Left lung (tissue), 10 donors: ENCODE results near the gene SLC27A2. TPM values are rescaled to one million over a fixed set of nuclear protein-coding genes. Genes with fewer than 3 reads are reported as not detected.
"Not testable (repeated sequence)": the region's sequence is repeated elsewhere in the genome, so short reads cannot be mapped to it uniquely, and the experiment has no call there.

ENCODE experiments used
- ATAC-seq: fragments of 200-7000 bp; cut with Tn5 transposase; one replicate; pipeline ENCODE4 v1.9.1; 2020; ENCODE audit warnings: moderate library complexity
- DNase-seq, 4 donors: peaks; one replicate each; pipeline ENCODE4 v3.0.0-alpha.2; 2013 to 2020
- H3K27ac ChIP-seq, 2 donors: fragments of 200-600 bp; sonication (generic) in 1 of 2; one replicate each; pipeline versions ENCODE4 v1.5.0 to v1.8.0; 2020 to 2021
- H3K27me3 ChIP-seq, 2 donors: fragments of 200-600 bp; sonication (generic) in 1 of 2; one replicate each; pipeline versions ENCODE4 v1.5.0 to v1.8.0; 2020 to 2021
- H3K36me3 ChIP-seq, 2 donors: fragments of 200-600 bp; sonication (generic) in 1 of 2; one replicate each; pipeline versions ENCODE4 v1.5.0 to v1.8.0; 2020 to 2021
- H3K4me1 ChIP-seq, 2 donors: fragments of 200-600 bp; one replicate each; pipeline ENCODE4 v1.8.0; 2021
- H3K4me3 ChIP-seq, 2 donors: fragments of 200-600 bp; sonication (generic) in 1 of 2; one replicate each; pipeline versions ENCODE4 v1.5.0 to v1.8.0; 2020 to 2021; ENCODE audit warnings: mild to moderate bottlenecking in 1 of 2
- H3K9me3 ChIP-seq, 2 donors: fragments of 200-600 bp; sonication (generic) in 1 of 2; one replicate each; pipeline versions ENCODE4 v1.5.0 to v1.8.0; 2020 to 2021
- intact Hi-C, 2 donors: fragments of 100-400 bp; cut with DNase I; formaldehyde crosslinking; loops; one replicate each; pipeline versions ENCODE4 v1.11.2 to v1.14.2; 2022
- polyA plus RNA-seq, 6 donors: library from polyadenylated mRNA; unstranded; fragments of 120-200 nt; gene quantifications; one replicate each; pipeline ENCODE4 v1.2.1, GENCODE V29; 2013; ENCODE audit not compliant: insufficient read length in 6 of 6
- total RNA-seq, 2 donors: library from RNA; stranded (reverse); fragmentation: NEBNext Ultra II Directional; extraction: Animal tissue kit (Norgen Biotek cat#: 25700); gene quantifications; one replicate each; pipeline ENCODE4 v1.2.1, GENCODE V29; 2021
- TF ChIP-seq, protein P1 (sequence below), 2 donors: fragments of 200-600 bp; sonication (generic) in 1 of 2; IDR thresholded peaks; one replicate each; pipeline versions ENCODE4 v1.5.0 to v1.8.0; 2021; ENCODE audit warnings: antibody characterized with exemption in 2 of 2
- donor health status: DM: no; HTN: yes; CAD: no.
- donor health status: DM: no; HTN: no; CAD: no.

The SLC27A2 gene
- total and polyA plus RNA-seq, 8 donors, result 2.0 to 11.3 (median 5.4) TPM

DNA sequence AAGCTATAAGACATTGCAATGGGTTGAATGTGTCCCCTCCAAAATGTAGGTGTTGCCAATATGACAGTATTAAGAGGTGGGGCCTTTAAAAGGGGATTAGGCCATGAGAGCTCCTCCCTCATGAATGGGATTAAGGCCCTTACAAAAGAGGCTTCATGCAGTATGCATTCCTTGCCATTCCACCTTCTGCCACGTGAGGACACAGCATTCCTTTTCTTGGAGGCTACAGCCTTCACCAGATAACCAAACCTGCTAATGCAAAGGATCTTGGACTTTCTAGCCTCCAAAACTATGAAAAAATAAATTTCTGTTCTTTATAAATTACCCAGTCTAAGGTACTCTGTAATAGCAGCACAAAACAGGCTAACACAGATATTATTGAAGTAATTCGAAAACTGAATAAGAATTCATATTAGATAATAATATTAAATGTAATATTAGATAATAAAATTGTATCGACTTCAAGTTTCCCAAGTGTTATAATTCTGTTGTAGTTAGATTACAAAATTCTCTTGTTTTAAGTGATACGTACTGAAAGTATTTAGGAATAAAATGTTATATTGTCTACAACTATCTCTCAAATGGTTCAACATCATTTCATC, 33.5 kb upstream of the SLC27A2 start:
- H3K9me3 ChIP-seq, result no peaks in the 10 kb centered on the region
- H3K4me1 ChIP-seq, result peaks cover 0 to 14% of the 10 kb centered on the region in 2 donors
- intact Hi-C loops, result loop anchor here in 1 of 2 donors (10.0 kb wide), 1 partner anchor 1284 kb away; no protein-coding TSS in a partner anchor
- no peaks in the 10 kb centered on the region for H3K27me3 ChIP-seq
- peak; percentile 58 for ATAC-seq
- no peaks in the 10 kb centered on the region for H3K36me3 ChIP-seq
- no peak overlapping the region for H3K4me3 ChIP-seq
- H3K27ac ChIP-seq, result no peak overlapping the region
- peak in 1 of 4 donors; percentile 20 for DNase-seq
- TF ChIP-seq, protein P1, sequence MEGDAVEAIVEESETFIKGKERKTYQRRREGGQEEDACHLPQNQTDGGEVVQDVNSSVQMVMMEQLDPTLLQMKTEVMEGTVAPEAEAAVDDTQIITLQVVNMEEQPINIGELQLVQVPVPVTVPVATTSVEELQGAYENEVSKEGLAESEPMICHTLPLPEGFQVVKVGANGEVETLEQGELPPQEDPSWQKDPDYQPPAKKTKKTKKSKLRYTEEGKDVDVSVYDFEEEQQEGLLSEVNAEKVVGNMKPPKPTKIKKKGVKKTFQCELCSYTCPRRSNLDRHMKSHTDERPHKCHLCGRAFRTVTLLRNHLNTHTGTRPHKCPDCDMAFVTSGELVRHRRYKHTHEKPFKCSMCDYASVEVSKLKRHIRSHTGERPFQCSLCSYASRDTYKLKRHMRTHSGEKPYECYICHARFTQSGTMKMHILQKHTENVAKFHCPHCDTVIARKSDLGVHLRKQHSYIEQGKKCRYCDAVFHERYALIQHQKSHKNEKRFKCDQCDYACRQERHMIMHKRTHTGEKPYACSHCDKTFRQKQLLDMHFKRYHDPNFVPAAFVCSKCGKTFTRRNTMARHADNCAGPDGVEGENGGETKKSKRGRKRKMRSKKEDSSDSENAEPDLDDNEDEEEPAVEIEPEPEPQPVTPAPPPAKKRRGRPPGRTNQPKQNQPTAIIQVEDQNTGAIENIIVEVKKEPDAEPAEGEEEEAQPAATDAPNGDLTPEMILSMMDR (IDR thresholded peaks at IDR 0.05), result no peak

DNA sequence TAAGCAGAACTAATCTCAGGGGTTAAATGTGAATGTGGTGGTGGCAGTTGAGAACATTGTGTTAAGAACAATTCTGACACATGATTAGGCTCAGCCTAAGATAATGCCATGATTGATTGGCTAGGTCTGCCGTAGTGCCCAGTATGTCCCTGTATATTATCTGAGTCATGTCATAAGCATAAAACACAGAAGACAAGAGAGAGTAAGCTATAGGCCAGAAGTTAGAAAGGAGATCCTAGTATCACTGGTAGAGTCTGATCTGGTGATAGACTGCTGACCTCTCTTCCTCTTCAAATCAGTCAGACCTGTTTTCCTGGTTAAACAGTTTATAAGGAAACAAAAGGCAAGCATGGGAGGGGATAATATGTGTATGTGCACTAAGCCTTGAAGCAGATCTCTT, 32.9 kb upstream of the SLC27A2 start:
- DNase-seq, result no peak
- Histone ChIP-seq H3K9me3 (no peaks in the 10 kb centered on the region), H3K27me3 (no peaks in the 10 kb centered on the region), H3K27ac (no peak overlapping the region), H3K4me1 (peaks cover 0 to 11% of the 10 kb centered on the region in 2 donors), H3K36me3 (no peaks in the 10 kb centered on the region), H3K4me3 (no peak overlapping the region)
- intact Hi-C loops, result loop anchor here in 1 of 2 donors (10.0 kb wide), 1 partner anchor 1284 kb away; no protein-coding TSS in a partner anchor
- no peak for ATAC-seq
- TF ChIP-seq, protein P1 (IDR thresholded peaks at IDR 0.05), result no peak

DNA sequence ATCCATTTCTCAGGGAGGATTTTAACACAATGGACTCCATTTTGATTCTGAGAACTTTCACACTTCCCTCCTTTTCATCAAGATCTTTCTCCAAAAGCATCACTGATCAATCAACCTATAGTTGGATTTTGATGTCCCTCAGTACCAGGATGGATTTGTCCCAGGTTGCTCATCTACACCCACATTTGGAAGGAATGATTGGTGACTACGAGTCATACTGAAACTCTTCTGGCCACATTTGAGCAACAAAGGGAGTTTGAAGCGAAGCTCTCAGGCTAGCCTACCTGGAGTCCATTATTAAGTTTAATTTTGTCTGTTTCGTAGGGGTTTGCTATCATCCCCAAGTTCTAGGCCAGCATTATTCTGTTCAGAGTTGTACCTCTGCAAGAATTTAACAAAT, 31.6 kb upstream of the SLC27A2 start:
- Histone ChIP-seq H3K4me3 (no peak overlapping the region), H3K27ac (no peak overlapping the region), H3K27me3 (no peaks in the 10 kb centered on the region), H3K9me3 (peaks cover 0 to 3% of the 10 kb centered on the region in 2 donors), H3K36me3 (no peaks in the 10 kb centered on the region), H3K4me1 (peaks cover 0 to under 1% of the 10 kb centered on the region in 2 donors)
- intact Hi-C loops, result no loop called here
- DNase-seq (no peak), ATAC-seq (no peak)
- TF ChIP-seq, protein P1 (IDR thresholded peaks at IDR 0.05), result no peak

DNA sequence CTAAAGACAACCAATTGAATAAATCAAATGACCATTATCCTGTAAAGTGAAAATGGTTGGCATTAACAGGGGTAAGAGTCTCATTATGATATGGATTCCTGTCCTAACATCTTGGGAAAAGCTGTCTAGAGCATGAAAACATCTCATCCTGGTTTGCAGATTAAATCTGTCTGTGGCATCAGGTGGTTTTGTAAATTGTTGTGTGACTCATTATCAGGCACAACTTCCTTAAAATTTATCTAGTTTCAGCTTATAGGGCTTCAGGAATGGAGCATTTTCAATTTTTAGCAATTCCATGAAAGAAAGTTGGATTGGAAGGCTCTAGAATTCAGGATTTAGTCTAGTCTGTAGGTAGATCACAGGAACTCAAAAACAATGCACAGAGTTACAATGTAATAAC, 31.1 kb upstream of the SLC27A2 start:
- H3K27me3 ChIP-seq, result no peaks in the 10 kb centered on the region
- no peak for DNase-seq
- peaks cover 0 to 7% of the 10 kb centered on the region in 2 donors for H3K9me3 ChIP-seq
- TF ChIP-seq, protein P1 (IDR thresholded peaks at IDR 0.05), result no peak
- H3K36me3 ChIP-seq, result no peaks in the 10 kb centered on the region
- no peaks in the 10 kb centered on the region for H3K4me1 ChIP-seq
- no peak overlapping the region for H3K4me3 ChIP-seq
- intact Hi-C loops, result no loop called here
- ATAC-seq, result no peak
- no peak overlapping the region for H3K27ac ChIP-seq

DNA sequence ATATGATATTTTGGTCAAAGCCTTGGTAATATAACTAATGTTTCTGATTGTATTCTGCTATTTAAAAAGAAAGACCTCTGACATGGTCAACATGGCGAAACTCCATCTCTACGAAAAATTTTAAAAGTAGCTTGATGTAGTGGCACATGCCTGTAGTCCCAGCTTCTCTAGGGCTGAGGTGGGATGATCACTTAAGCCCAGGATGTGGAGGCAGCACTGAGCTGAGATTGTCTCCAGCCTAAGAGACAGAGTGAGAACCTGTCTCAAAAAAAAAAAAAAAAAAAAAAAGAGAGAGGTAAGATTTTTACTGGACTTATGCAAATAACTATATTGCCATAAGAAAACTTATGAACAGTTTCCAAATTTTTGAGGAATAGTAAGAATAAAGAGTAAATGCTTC, 30.5 kb upstream of the SLC27A2 start:
- intact Hi-C loops, result no loop called here
- Histone ChIP-seq H3K27me3 (no peaks in the 10 kb centered on the region), H3K4me3 (no peak overlapping the region), H3K27ac (no peak overlapping the region), H3K36me3 (no peaks in the 10 kb centered on the region), H3K4me1 (no peaks in the 10 kb centered on the region), H3K9me3 (peaks cover 0 to 9% of the 10 kb centered on the region in 2 donors)
- ATAC-seq (no peak), DNase-seq (no peak)
- TF ChIP-seq, protein P1 (IDR thresholded peaks at IDR 0.05), result no peak

DNA sequence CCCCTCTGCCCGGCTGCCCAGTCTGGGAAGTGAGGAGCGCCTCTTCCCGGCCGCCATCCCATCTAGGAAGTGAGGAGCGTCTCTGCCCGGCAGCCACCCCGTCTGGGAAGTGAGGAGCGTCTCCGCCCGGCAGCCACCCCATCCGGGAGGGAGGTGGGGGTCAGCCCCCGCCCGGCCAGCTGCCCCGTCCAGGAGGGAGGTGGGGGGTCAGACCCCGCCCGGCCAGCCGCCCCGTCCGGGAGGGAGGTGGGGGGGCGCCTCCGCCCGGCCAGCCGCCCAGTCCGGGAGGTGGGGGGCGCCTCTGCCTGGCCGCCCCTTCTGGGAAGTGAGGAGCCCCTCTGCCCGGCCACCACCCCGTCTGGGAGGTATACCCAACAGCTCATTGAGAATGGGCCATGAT, 23.8 kb upstream of the SLC27A2 start:
- DNase-seq, intact Hi-C loops: not testable (repeated sequence)

More for the DNA sequence above, 23.8 kb upstream of the SLC27A2 start:
- H3K9me3 ChIP-seq, result peaks cover 0 to 12% of the 10 kb centered on the region in 2 donors
- H3K36me3 ChIP-seq, H3K4me3 ChIP-seq, H3K4me1 ChIP-seq, H3K27ac ChIP-seq, ATAC-seq, H3K27me3 ChIP-seq: not testable (repeated sequence)
